Hepatocyte (in vitro differentiated cells): ENCODE data around the gene PPP3CA.

Experiments used
- CTCF ChIP-seq: fragments of 200-600 bp; sonication (generic); IDR thresholded peaks from 2 replicates; pipeline ENCODE4 v1.5.1; 2016; ENCODE audit warnings: antibody characterized with exemption, mild to moderate bottlenecking; ENCODE audit not compliant: poor library complexity
- EZH2 ChIP-seq: fragments of 200-600 bp; sonication (generic); IDR thresholded peaks from 2 replicates; pipeline ENCODE4 v1.6.1; 2016; ENCODE audit warnings: antibody characterized with exemption, mild to moderate bottlenecking, borderline replicate concordance
- EZH2phosphoT487 ChIP-seq: fragments of 200-600 bp; sonication (generic); IDR thresholded peaks from one replicate; pipeline ENCODE4 v1.6.1; 2018; ENCODE audit warnings: antibody characterized with exemption, mild to moderate bottlenecking, low read depth, moderate library complexity; ENCODE audit not compliant: unreplicated experiment, severe bottlenecking

GRCh38 chr4:101122019-101122418, 225.3 kb downstream of the PPP3CA start:
- TF ChIP-seq CTCF (no peak), EZH2 (no peak), EZH2phosphoT487 (no peak)
